ENCODE results near the gene GALNT6.

- TF ChIP-seq CTCF (IDR thresholded peaks at IDR 0.05; ENCODE audit: low read length) (no peak), EZH2 (IDR thresholded peaks at IDR 0.05; ENCODE audit: borderline replicate concordance, low read length) (no peak)
Measured at GRCh38 chr12:51437431-51437830, 46.2 kb upstream of the GALNT6 start.

Measured in OCI-LY1 (cell line).